ENCODE measurements around the gene FYN.

The FYN gene

GRCh38 chr6:111633822-111634221 is 239.4 kb downstream of the FYN start:
- Histone ChIP-seq H4K20me1 (ENCODE audit: low read depth, low read length) (no peaks in the 10 kb centered on the region), H3K4me2 (ENCODE audit: low read depth, low read length, poor library complexity, severe bottlenecking) (no peak overlapping the region), H3K27ac (ENCODE audit: low read depth, low read length) (no peak overlapping the region), H3K9ac (ENCODE audit: low read length) (no peak overlapping the region), H3F3A (ENCODE audit: insufficient read depth) (no peaks in the 10 kb centered on the region), H2AFZ (ENCODE audit: low read depth, low read length, severe bottlenecking) (no peak overlapping the region), H3K79me2 (ENCODE audit: insufficient read depth, low read length) (no peaks in the 10 kb centered on the region), H3K9me2 (replicated peaks; ENCODE audit: insufficient read depth, low read length) (no peaks in the 10 kb centered on the region), H3K9me3 (ENCODE audit: insufficient read depth, low read length) (no peaks in the 10 kb centered on the region), H3K36me3 (ENCODE audit: low read length) (no peaks in the 10 kb centered on the region), H3K27me3 (ENCODE audit: low read length) (no peaks in the 10 kb centered on the region), H3K4me3 (ENCODE audit: insufficient read depth, low read length, poor library complexity, severe bottlenecking) (no peak overlapping the region)
- TF ChIP-seq EZH2phosphoT487 (conservative IDR thresholded peaks at IDR 0.05; ENCODE audit: low read length): no peak
- TF ChIP-seq CTCF (IDR thresholded peaks at IDR 0.05; ENCODE audit: insufficient read depth, low read length, poor library complexity, severe bottlenecking): no peak

GRCh38 chr6:111632468-111633247 is 240.6 kb downstream of the FYN start:
- Histone ChIP-seq H3K9me3 (ENCODE audit: insufficient read depth, low read length) (no peaks in the 10 kb centered on the region), H3K79me2 (ENCODE audit: insufficient read depth, low read length) (no peaks in the 10 kb centered on the region), H3K9me2 (replicated peaks; ENCODE audit: insufficient read depth, low read length) (no peaks in the 10 kb centered on the region), H3K27me3 (ENCODE audit: low read length) (no peaks in the 10 kb centered on the region), H3K4me2 (ENCODE audit: low read depth, low read length, poor library complexity, severe bottlenecking) (no peak overlapping the region), H3K27ac (ENCODE audit: low read depth, low read length) (no peak overlapping the region), H2AFZ (ENCODE audit: low read depth, low read length, severe bottlenecking) (no peak overlapping the region), H3K9ac (ENCODE audit: low read length) (no peak overlapping the region), H4K20me1 (ENCODE audit: low read depth, low read length) (no peaks in the 10 kb centered on the region), H3F3A (ENCODE audit: insufficient read depth) (no peaks in the 10 kb centered on the region), H3K36me3 (ENCODE audit: low read length) (no peaks in the 10 kb centered on the region), H3K4me3 (ENCODE audit: insufficient read depth, low read length, poor library complexity, severe bottlenecking) (no peak overlapping the region)
- TF ChIP-seq EZH2phosphoT487 (conservative IDR thresholded peaks at IDR 0.05; ENCODE audit: low read length): no peak
- TF ChIP-seq CTCF (IDR thresholded peaks at IDR 0.05; ENCODE audit: insufficient read depth, low read length, poor library complexity, severe bottlenecking): no peak

DNA sequence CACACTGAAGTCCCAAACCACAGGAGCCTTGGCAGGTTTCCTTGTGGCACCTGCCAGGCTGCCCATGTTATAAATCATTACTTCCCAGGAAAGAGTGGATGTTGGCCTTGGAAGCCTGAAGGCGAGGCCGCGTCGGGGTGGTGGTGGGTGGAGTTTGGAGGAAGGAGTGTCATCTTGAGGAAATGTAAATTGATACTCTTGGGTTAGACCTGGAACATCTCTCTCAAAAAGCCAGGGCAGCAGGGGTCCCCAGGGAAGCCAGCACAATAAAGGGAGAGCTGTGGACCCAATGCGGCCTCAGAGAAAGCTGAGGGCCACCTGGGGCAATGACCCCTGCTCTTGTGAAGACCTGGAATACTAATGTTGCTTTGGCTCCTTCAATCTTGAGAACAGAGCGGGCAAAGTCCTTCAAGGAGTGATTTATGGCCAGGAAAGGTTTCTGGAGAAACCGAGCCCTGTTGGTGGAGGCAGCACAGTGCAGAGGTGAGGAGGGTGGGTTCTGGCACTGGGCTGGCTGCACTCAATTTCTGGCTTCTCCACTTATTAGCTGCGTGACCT is 241.3 kb downstream of the FYN start:
- H3K27me3 ChIP-seq (ENCODE audit: low read length): no peaks in the 10 kb centered on the region
- H3F3A ChIP-seq (ENCODE audit: insufficient read depth): no peaks in the 10 kb centered on the region
- no peaks in the 10 kb centered on the region for H3K36me3 ChIP-seq (ENCODE audit: low read length)
- H3K9me2 ChIP-seq (replicated peaks; ENCODE audit: insufficient read depth, low read length): no peaks in the 10 kb centered on the region
- no peak overlapping the region for H3K4me3 ChIP-seq (ENCODE audit: insufficient read depth, low read length, poor library complexity, severe bottlenecking)
- no peak overlapping the region for H3K27ac ChIP-seq (ENCODE audit: low read depth, low read length)
- no peaks in the 10 kb centered on the region for H4K20me1 ChIP-seq (ENCODE audit: low read depth, low read length)
- H3K9me3 ChIP-seq (ENCODE audit: insufficient read depth, low read length): no peaks in the 10 kb centered on the region
- H3K9ac ChIP-seq (ENCODE audit: low read length): no peak overlapping the region
- no peak overlapping the region for H3K4me2 ChIP-seq (ENCODE audit: low read depth, low read length, poor library complexity, severe bottlenecking)
- no peak for TF ChIP-seq EZH2phosphoT487 (conservative IDR thresholded peaks at IDR 0.05; ENCODE audit: low read length)
- no peak for TF ChIP-seq CTCF (IDR thresholded peaks at IDR 0.05; ENCODE audit: insufficient read depth, low read length, poor library complexity, severe bottlenecking)
- no peak overlapping the region for H2AFZ ChIP-seq (ENCODE audit: low read depth, low read length, severe bottlenecking)
- H3K79me2 ChIP-seq (ENCODE audit: insufficient read depth, low read length): no peaks in the 10 kb centered on the region

All from SU-DHL-6 (cell line).